Pericardium fibroblast (primary cell): ENCODE results near the gene NEK8. TPM values are rescaled to one million over a fixed set of nuclear protein-coding genes. Genes with fewer than 3 reads are reported as not detected.

Experiments used
- total RNA-seq: library from RNA; depleted of rRNA; stranded (reverse); fragments of >200 nt; gene quantifications from 2 replicates; pipeline ENCODE4 v1.2.3, GENCODE V29; 2015

NEK8 gene
- total RNA-seq, result 2.3 and 2.8 TPM in 2 replicates

DNA sequence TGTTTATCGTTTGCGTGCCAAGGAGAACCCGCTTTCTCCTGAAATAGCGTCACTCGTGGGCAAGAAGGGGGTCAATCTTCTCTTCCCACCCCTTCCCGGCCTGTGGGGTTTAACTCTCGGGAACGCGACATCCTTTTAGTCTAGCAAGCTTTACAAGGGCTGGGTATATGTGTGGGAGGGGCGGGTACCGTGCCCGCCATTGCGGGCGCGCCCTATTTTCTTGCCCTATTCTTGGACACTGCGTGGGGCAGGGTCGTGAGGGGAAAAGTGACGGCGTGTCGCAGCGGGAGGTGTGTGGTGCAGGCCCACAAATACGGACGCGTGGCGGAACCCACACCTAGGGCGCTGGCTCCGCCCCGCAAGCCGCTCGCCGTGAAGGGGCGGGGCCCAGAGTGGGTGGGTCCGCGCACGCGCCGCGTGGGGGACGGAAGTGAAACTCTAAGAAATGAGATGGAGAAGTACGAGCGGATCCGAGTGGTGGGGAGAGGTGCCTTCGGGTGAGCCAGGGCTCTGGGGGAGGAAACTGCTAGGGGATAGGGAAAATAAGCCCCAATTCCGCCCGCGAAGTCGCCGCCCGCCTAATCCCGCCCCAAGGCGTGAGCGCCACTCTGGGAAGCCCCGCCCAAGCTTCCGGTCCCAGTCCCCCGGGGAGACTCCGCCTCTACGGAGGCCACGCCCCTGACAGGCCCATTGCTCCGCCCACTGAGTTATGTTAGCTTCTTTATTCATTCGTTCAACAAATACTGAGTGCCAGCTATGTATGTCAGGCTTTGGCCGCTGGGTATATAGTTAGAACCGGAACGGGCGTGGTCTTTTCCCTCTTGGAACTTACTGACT, at the start of gene NEK8:
TSS of gene NEK8 (plus strand) at position 425 of the 837 bp plus-strand sequence. CDS start at position 451, 26 bp downstream.

DNA sequence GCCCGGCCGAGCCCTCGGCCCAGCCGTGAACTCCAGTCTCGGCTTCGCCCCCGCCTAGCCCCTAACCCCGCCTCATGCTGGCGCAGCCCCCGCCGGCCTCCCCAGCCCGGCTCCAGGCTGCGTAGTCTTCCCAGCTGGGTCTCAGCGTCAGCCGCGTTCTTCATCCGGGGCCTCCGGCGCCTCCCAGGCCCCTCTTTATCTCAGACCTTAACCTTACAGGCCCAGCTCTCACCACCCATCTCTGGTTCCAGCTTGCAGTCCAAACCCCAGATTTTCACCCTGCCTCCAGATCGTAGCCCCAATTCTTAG, 16.9 kb upstream of the NEK8 start, which contains the start of gene PROCA1:
TSS of gene PROCA1 (minus strand) at position 166 of the 309 bp plus-strand sequence. CDS start 228 bp downstream, outside the sequence.

DNA sequence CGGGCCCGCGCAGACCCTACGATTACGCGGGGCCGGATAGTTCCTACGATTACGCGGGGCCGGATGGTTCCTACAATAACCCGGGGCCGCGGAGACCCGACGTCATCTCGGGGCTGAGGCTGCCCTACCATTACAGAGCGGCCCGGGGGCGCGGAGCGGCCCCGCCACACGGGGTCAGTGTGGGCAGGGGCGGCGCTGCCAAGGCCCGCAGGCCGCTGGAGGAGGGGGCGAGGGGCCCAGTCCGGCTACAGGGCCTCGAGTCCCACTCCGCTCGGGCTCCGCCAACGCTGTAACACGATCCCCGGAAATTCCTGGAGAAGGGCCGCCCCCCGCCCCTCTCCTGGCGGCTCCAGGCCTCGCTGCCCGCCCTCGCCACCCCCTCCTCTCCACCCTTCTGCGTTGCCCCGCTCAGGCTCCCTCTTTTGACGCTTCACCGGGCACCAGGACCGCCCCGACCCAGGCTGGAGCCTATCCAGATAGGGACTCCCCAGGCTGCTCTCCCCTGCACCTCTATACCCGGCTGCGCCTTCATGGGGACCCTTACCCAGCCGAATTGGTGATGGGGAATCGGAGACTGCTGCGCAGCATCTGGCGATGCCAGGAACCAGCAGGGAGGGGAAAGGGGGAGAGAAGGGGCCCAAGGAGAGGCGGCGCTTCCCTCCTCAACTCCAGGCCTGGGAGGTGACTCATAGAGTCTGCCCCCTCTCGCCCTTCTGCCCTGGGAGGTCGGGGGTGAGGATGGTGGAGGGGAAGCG, 10.8 kb upstream of the NEK8 start, which contains the start of gene RAB34:
TSS of gene RAB34 (minus strand) at position 291 of the 755 bp plus-strand sequence. CDS start 602 bp downstream, outside the sequence.

DNA sequence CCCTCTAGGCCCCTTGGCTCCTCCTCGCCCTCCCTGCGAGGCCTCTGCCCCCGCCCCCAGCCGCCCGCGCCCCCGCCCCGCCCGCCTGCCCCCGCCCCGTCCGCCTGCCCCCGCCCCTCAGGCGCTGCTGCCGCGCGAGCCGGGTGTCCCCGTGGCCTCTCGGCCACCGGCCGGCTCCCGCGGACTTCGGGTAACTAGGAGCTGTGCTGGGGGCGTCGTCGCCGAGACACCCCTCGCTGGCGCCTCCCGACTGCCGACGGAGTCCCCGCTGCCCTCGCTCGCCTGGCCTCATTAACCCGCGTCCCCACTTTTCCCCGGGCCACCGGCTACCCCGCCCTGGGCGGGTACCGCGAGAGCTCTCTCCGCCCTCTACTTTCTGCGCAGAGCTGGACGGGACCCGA, 2.4 kb upstream of the NEK8 start, which contains the start of gene TLCD1:
TSS of gene TLCD1 (minus strand) at position 8 of the 401 bp plus-strand sequence. CDS start 136 bp downstream, outside the sequence.

DNA sequence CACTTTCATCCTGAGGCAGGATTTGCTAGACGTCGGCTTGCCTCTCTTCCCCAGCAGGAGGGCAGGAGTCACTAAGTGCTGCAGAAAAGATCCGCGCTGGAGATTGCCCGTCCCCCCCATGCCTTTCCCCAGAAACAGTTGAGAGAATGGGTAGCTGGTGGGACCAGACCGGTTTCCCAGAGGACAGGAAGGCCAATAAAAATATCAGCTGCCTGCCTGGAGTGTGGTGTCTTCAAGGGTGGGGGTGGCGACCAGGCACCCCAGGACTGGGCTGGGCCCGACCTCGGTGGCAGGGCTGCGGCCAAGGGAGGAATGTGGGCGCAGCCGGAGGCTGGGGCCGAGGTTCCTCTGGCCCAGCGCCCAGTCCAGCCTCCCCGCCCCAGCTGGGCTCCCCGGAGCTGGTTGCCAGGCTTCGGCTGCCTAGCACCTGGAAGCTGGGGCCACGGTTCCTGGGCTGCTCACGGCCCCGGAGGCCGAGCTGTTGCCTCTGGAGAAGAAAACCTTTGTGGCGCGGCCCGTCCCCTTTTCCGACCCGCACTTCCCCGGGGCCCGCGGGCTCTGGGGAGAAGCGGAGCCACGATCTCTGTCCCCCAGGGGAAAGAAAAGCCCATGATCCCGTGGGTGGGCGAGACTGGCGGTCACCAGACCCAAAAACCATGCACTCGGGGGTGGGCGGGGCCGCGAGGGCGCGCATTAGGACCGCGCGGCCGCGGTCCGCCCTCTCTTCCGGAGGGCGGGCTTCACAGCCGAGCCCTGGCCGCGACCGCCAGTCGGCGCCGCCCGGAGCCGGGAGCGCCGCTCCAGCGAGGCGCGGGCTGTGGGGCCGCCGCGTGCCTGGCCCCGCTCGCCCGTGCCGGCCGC, 14.9 kb downstream of the NEK8 start, which contains the start of gene TRAF4:
TSS of gene TRAF4 (plus strand) at position 769 of the 861 bp plus-strand sequence. CDS start 102 bp downstream, outside the sequence.

Other genes with a start within 250 kb of the NEK8 start
- 0.12 TPM in 1 of 2 replicates, not detected in the other for gene FOXN1, start 222.4 kb upstream of the NEK8 start, total RNA-seq
- gene UNC119, start 176.2 kb upstream of the NEK8 start, total RNA-seq, result 36.6 and 39.7 TPM in 2 replicates
- gene PIGS, start 157.3 kb upstream of the NEK8 start, total RNA-seq, result 56.1 and 82.5 TPM in 2 replicates
- gene ALDOC, start 151.9 kb upstream of the NEK8 start, total RNA-seq, result 69.6 and 136 TPM in 2 replicates
- gene SPAG5, start 129.8 kb upstream of the NEK8 start, total RNA-seq, result 2.7 and 3.7 TPM in 2 replicates
- 1.3 and 8.6 TPM in 2 replicates for gene RSKR, start 114.6 kb upstream of the NEK8 start, total RNA-seq
- 73.8 and 81.3 TPM in 2 replicates for gene BLTP2, start 83.6 kb upstream of the NEK8 start, total RNA-seq
- gene SDF2, start 66.9 kb upstream of the NEK8 start, total RNA-seq, result 41.2 and 63.9 TPM in 2 replicates
- 29.5 and 30.7 TPM in 2 replicates for gene SUPT6H, start 66.6 kb upstream of the NEK8 start, total RNA-seq
- gene PROCA1, start 16.9 kb upstream of the NEK8 start, total RNA-seq, result 2.0 TPM in 1 of 2 replicates, not detected in the other
- gene RAB34, start 10.9 kb upstream of the NEK8 start, total RNA-seq, result 273 and 356 TPM in 2 replicates
- 831 and 1,309 TPM in 2 replicates for gene RPL23A, start 8.8 kb upstream of the NEK8 start, total RNA-seq
- gene TLCD1, start 2.6 kb upstream of the NEK8 start, total RNA-seq, result 11.8 and 20.7 TPM in 2 replicates
- gene TRAF4, start 15.2 kb downstream of the NEK8 start, total RNA-seq, result 17.9 and 27.9 TPM in 2 replicates
- gene FAM222B, start 114.0 kb downstream of the NEK8 start, total RNA-seq, result 7.3 and 10.5 TPM in 2 replicates
- 45.0 and 48.6 TPM in 2 replicates for gene ERAL1, start 126.2 kb downstream of the NEK8 start, total RNA-seq
- gene FLOT2, start 168.9 kb downstream of the NEK8 start, total RNA-seq, result 34.2 and 60.9 TPM in 2 replicates
- gene DHRS13, start 174.3 kb downstream of the NEK8 start, total RNA-seq, result 5.0 and 7.8 TPM in 2 replicates
- 14.2 and 16.8 TPM in 2 replicates for gene PHF12, start 222.7 kb downstream of the NEK8 start, total RNA-seq